CD8-positive, alpha-beta memory T cell (primary cell): ENCODE data around the gene CPEB4. TPM values are rescaled to one million over a fixed set of nuclear protein-coding genes. Genes with fewer than 3 reads are reported as not detected.

Source experiments
- polyA plus RNA-seq: library from polyadenylated mRNA; unstranded; fragments of 300-500 nt; fragmentation: Illumina TruSeq; gene quantifications from one replicate; pipeline ENCODE4 v1.2.3, GENCODE V29; 2021
- total RNA-seq, 2 experiments: library from RNA; stranded (reverse); gene quantifications; one replicate each; pipeline ENCODE4 v1.2.3, GENCODE V29; 2021

Gene CPEB4
- total and polyA plus RNA-seq, 3 experiments from 2014 or later = 4.4 to 18.7 (median 17.2) TPM

Other genes with a start within 250 kb of the CPEB4 start
- gene C5orf47, start 100.8 kb downstream of the CPEB4 start, total RNA-seq = not detected
- gene C5orf47, start 100.8 kb downstream of the CPEB4 start, polyA plus RNA-seq = not detected
- gene NSG2, start 157.4 kb downstream of the CPEB4 start, total RNA-seq = not detected
- gene NSG2, start 157.4 kb downstream of the CPEB4 start, polyA plus RNA-seq = not detected